Lower leg skin (tissue), 4 donors: ENCODE results near the gene DLGAP1. TPM values are rescaled to one million over a fixed set of nuclear protein-coding genes. Genes with fewer than 3 reads are reported as not detected.
"Not testable (repeated sequence)": the region's sequence is repeated elsewhere in the genome, so short reads cannot be mapped to it uniquely, and the experiment has no call there.

Source experiments
- DNase-seq, 2 donors: peaks; one replicate each; pipeline ENCODE4 v3.0.0-alpha.2; 2019; ENCODE audit warnings: low spot score in 2 of 2
- H3K4me3 ChIP-seq: fragments of 200-600 bp; sonication (generic); 2 replicates; pipeline ENCODE4 v1.5.1; 2017; ENCODE audit warnings: mild to moderate bottlenecking, low read depth; ENCODE audit not compliant: poor library complexity, severe bottlenecking
- POLR2A ChIP-seq, 2 donors: fragments of 450-650 bp; IDR thresholded peaks; one replicate each; pipeline ENCODE4 v1.6.1; 2016 to 2017; ENCODE audit warnings: antibody characterized with exemption in 2 of 2, mild to moderate bottlenecking in 1 of 2, moderate library complexity in 1 of 2
- WGBS, 2 donors: methylation state at CpG; one replicate each; pipeline ENCODE4 v1.1.5; 2018; 5-methylcytosine and 5-hydroxymethylcytosine counted together
- intact Hi-C: fragments of 100-400 bp; cut with DNase I; formaldehyde crosslinking; loops from one replicate; pipeline ENCODE4 v1.15.0; 2023; ENCODE audit warnings: low total_unique reads
- total RNA-seq, 4 donors: library from RNA; depleted of rRNA; stranded (reverse); fragments of >200 nt; gene quantifications; one replicate each; pipeline ENCODE4 v1.1.0, GENCODE V29; 2016
- TF ChIP-seq, protein P1 (sequence below), 3 donors: fragments of 450-650 bp; IDR thresholded peaks; one replicate each; pipeline ENCODE4 v1.5.1; 2016; ENCODE audit warnings: antibody characterized with exemption in 3 of 3, mild to moderate bottlenecking in 3 of 3, moderate library complexity in 2 of 3

Gene DLGAP1
- total RNA-seq, 4 donors from 2014 or later: 0.34 to 1.3 (median 0.82) TPM

- intact Hi-C loops: no loop called here
- no peak overlapping the region for H3K4me3 ChIP-seq
- WGBS, 2 donors: 46 to 59% methylated on average over 5 of the region's 5 CpGs
- DNase-seq: no peak
- no peak for TF ChIP-seq POLR2A (IDR thresholded peaks at IDR 0.05)
- TF ChIP-seq, protein P1, sequence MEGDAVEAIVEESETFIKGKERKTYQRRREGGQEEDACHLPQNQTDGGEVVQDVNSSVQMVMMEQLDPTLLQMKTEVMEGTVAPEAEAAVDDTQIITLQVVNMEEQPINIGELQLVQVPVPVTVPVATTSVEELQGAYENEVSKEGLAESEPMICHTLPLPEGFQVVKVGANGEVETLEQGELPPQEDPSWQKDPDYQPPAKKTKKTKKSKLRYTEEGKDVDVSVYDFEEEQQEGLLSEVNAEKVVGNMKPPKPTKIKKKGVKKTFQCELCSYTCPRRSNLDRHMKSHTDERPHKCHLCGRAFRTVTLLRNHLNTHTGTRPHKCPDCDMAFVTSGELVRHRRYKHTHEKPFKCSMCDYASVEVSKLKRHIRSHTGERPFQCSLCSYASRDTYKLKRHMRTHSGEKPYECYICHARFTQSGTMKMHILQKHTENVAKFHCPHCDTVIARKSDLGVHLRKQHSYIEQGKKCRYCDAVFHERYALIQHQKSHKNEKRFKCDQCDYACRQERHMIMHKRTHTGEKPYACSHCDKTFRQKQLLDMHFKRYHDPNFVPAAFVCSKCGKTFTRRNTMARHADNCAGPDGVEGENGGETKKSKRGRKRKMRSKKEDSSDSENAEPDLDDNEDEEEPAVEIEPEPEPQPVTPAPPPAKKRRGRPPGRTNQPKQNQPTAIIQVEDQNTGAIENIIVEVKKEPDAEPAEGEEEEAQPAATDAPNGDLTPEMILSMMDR (IDR thresholded peaks at IDR 0.05): no peak
These were observed 146.5 kb downstream of the DLGAP1 start for GRCh38 chr18:4308576-4308975.

DNA sequence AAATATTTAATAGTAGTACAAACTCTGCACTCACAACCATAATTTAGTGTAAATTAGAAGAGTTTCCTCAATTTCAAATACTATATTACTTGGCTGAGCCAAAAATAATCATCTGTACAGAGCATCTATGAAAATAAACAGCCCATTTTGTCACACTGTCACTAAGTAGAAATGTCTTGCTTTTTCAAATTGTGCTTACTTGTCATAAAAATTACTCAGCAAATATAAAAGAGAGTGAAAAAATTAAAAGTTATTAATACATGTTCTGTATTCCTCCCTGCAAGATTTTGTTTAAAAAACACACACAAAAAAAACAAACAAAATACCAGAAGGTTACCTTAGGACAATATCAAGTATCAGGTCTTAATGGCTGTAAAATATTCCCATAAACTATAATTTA lies 155.7 kb downstream of the DLGAP1 start:
- no peak overlapping the region for H3K4me3 ChIP-seq
- intact Hi-C loops: no loop called here
- DNase-seq: no peak
- TF ChIP-seq, protein P1 (IDR thresholded peaks at IDR 0.05): no peak
- no peak for TF ChIP-seq POLR2A (IDR thresholded peaks at IDR 0.05)

GRCh38 chr18:4293337-4293736 lies 161.8 kb downstream of the DLGAP1 start:
- intact Hi-C loops: no loop called here
- DNase-seq: no peak
- TF ChIP-seq POLR2A (IDR thresholded peaks at IDR 0.05): no peak
- TF ChIP-seq, protein P1 (IDR thresholded peaks at IDR 0.05): no peak
- no peak overlapping the region for H3K4me3 ChIP-seq
- WGBS, 2 donors: 89 to 98% methylated on average over 1 of the region's 1 CpG

- 76 to 85% methylated on average over 2 of the region's 2 CpGs for WGBS, 2 donors
- H3K4me3 ChIP-seq: no peak overlapping the region
- intact Hi-C loops: no loop called here
- TF ChIP-seq, protein P1 (IDR thresholded peaks at IDR 0.05): no peak
- TF ChIP-seq POLR2A (IDR thresholded peaks at IDR 0.05): no peak
- no peak for DNase-seq
These were observed 162.4 kb downstream of the DLGAP1 start for GRCh38 chr18:4292696-4293095.

GRCh38 chr18:4287340-4287739 lies 167.8 kb downstream of the DLGAP1 start:
- DNase-seq, H3K4me3 ChIP-seq, intact Hi-C loops: not testable (repeated sequence)
- WGBS, 2 donors: 81 to 92% methylated on average over 3 of the region's 3 CpGs

DNA sequence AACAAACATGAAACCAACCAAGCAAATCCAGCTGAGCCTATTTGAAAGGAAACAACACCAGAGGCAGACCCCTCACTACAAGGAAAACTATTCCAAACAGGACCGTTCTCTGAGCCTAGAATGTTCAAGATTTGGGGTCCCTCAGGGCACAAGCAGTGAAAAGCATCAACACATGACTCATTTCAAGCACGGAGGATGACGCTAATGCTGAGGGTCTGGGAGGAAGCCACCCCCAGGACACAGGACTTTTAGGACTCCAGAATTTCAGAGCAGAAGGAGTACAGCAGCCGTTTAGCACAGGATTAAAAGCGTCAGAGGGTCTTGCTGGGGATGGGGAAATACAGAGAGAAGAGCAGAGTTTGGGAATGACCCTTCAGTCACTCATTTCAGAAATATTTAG lies 168.9 kb downstream of the DLGAP1 start:
- intact Hi-C loops: no loop called here
- DNase-seq: no peak
- no peak overlapping the region for H3K4me3 ChIP-seq
- TF ChIP-seq POLR2A (IDR thresholded peaks at IDR 0.05): no peak
- TF ChIP-seq, protein P1 (IDR thresholded peaks at IDR 0.05): no peak
- WGBS, 2 donors: 64 to 69% methylated on average over 5 of the region's 5 CpGs
